GM12872 (cell line): ENCODE measurements around the gene RDH13.

Source experiments
- CTCF ChIP-seq: IDR thresholded peaks from 3 replicates; pipeline ENCODE4 v1.5.1; 2011; ENCODE audit warnings: low read depth, mild to moderate bottlenecking, low read length, moderate library complexity; ENCODE audit not compliant: insufficient read depth

The RDH13 gene

GRCh38 chr19:55079400-55080038 lies 16.6 kb upstream of the RDH13 start:
- TF ChIP-seq CTCF: no peak

GRCh38 chr19:55078996-55079395 lies 16.0 kb upstream of the RDH13 start:
- TF ChIP-seq CTCF: no peak

- TF ChIP-seq CTCF: no peak
Observed at GRCh38 chr19:55077106-55077505, 14.2 kb upstream of the RDH13 start.

- no peak for TF ChIP-seq CTCF
Observed at GRCh38 chr19:55076321-55076720, 13.4 kb upstream of the RDH13 start.

- TF ChIP-seq CTCF: no peak
Observed at GRCh38 chr19:55075371-55075998, 12.5 kb upstream of the RDH13 start, which contains the start of gene EPS8L1. Gene EPS8L1, plus strand, starts transcription at chr19:55075869. Its CDS starts 576 bp downstream, at chr19:55076445.

GRCh38 chr19:55071913-55072312 lies 9.0 kb upstream of the RDH13 start:
- no peak for TF ChIP-seq CTCF

- TF ChIP-seq CTCF: no peak
Observed at GRCh38 chr19:55071129-55071502, 8.2 kb upstream of the RDH13 start.
